ENCODE measurements around the gene C16orf54.
"Not testable (repeated sequence)": the region's sequence is repeated elsewhere in the genome, so short reads cannot be mapped to it uniquely, and the experiment has no call there.

C16orf54 gene

GRCh38 chr16:29707160-29707559 lies 38.6 kb downstream of the C16orf54 start:
- DNase-seq, result not testable (repeated sequence)

DNA sequence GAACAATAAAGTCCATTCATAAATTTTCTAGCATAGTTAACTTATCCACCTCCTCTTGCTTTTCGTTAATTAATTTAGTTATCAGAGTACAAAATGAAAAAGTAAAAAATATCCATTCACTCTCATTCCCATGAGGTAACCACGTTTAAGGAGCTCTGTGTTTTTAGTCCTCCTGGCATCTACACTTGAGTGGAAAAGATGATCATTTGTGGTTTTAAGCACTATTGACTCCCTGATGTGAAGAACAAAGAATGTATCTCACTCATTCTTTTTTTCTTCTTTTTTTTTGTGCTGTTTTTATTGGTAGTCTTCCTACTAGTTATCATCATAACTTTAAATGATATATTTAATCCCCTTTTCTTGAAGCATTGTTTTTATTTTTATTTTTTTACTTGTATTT lies 40.8 kb downstream of the C16orf54 start:
- no peak for DNase-seq

GRCh38 chr16:29702269-29702668 lies 43.5 kb downstream of the C16orf54 start:
- DNase-seq, result no peak

DNA sequence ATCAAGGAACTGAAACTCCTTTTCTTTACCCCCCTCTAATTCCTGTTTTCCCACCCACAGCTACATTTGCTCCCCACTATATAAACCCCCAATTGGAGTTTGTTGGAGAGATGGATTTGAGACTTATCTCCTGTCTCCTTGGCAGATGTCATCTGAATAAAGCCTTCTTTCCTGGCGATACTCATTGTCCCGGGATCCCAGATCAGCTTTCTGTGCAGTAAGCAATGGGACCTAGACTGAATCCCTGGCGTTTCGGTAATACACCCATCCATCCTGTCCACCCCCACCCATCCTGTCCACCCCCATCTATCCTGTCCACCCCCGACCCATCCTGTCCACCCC lies 44.6 kb downstream of the C16orf54 start:
- no peak for DNase-seq

GRCh38 chr16:29700253-29700987 lies 45.4 kb downstream of the C16orf54 start:
- DNase-seq, result peak; percentile 38 to 57 (median 53)

- no peak for DNase-seq
These were observed 46.2 kb downstream of the C16orf54 start for GRCh38 chr16:29699324-29700219.

- no peak for DNase-seq
These were observed 47.1 kb downstream of the C16orf54 start for GRCh38 chr16:29698484-29699323.

GRCh38 chr16:29698042-29698441 lies 47.7 kb downstream of the C16orf54 start:
- no peak for DNase-seq

- no peak for DNase-seq
These were observed 48.4 kb downstream of the C16orf54 start for GRCh38 chr16:29697391-29697790.

DNA sequence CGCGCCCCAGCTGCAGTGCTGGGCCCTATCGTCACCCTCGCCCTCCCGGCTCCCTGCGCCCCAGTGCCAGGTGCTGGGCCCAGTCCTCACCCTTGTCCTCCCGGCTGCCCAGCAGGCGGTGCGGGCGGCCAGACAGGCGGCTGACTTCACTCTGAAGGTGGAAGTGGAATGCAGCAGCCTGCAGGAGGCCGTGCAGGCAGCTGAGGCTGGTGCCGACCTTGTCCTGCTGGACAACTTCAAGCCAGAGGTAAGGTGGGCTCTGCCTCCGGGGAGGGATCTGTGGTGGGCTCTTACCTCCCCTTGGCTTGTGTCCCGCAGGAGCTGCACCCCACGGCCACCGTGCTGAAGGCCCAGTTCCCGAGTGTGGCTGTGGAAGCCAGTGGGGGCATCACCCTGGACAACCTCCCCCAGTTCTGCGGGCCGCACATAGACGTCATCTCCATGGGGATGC lies 48.9 kb downstream of the C16orf54 start:
- no peak for DNase-seq

DNA sequence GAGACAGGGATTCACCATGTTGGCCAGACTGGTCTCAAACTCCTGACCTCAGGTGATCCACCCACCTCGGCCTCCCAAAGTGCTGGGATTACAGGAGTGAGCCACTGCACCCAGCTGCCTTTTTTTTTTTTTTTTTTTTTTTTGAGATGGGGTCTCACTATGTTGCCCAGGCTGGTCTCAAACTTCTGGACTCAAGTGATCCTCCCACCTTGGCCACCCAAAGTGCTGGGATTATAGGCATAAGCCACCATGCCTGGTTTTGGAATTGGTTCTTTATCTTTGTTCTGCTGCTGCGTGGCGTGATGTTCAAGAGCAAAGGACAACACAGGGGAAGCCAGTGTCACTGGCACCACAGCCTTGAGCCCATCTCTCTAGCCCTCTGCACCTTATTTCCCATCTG lies 50.1 kb downstream of the C16orf54 start:
- not testable (repeated sequence) for DNase-seq

- no peak for DNase-seq
These were observed 51.2 kb downstream of the C16orf54 start for GRCh38 chr16:29694384-29695195.

DNA sequence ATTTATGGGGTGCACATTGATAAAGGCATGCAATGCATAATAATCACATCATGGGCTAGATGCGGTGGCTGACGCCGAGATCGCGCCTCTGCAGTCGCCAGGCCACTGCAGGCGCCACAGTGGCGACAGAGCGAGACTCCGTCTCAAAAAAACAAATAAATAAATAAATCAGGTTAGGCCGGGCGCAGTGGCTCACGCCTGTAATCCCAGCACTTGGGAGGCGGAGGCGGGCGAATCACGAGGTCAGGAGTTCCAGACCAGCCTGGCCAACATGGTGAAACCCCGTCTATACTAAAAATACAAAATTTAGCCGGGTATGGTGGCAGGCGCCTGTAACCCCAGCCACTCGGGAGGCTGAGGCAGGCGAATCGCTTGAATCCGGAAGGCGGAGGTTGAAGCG lies 53.2 kb downstream of the C16orf54 start:
- DNase-seq, result not testable (repeated sequence)

Data from activated CD4-positive, CD25-positive, alpha-beta regulatory T cell (primary cell).